ENCODE results near the gene DCC. TPM values are rescaled to one million over a fixed set of nuclear protein-coding genes. Genes with fewer than 3 reads are reported as not detected.

The DCC gene
- total and polyA plus RNA-seq, 9 of the 15 experiments (the other 6 are each of a cell fraction or from before 2014, with no cell fraction given): not detected

DNA sequence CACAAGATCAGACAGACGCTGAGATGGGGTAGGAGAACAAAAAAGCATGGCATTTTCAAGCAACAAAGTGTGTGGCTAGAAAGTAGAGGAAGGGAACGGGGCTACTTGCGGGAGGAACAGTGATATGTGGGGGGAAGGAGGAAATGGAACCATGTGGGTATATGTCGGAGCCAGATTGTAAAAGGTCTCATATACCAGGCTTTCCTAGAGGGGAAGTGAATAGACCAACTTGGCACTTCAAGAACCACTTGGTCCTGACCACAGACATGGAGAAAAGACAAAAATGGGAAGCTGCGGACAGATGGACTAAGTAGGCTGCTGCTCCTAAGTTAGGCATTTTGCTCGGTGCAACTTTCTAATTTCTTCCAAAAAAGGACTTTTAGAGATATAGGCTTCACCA is 196.0 kb downstream of the DCC start:
- DNase-seq (ENCODE audit: extremely low read depth in 1 of 4, low spot score in 3 of 4) (no peak), FAIRE-seq (no peak), ATAC-seq (no peak)
- intact Hi-C loops (cut with micrococcal nuclease) (no loop called here), in situ Hi-C loops (cut with MboI) (no loop called here)
- BruUV-seq (replicated peaks): no TSS peak
- TF ChIP-seq ZNF668 (CRISPR knock-in tag; IDR thresholded peaks at IDR 0.05): no peak
- no peak for TF ChIP-seq CCAR2 (IDR thresholded peaks at IDR 0.05; ENCODE audit: low read depth, low read length)
- TF ChIP-seq ETS2 (tag; IDR thresholded peaks at IDR 0.05; ENCODE audit: borderline replicate concordance, poor library complexity, severe bottlenecking): no peak
- TF ChIP-seq ZNF133 (CRISPR knock-in tag; IDR thresholded peaks at IDR 0.05): no peak
- TF ChIP-seq, protein P1, sequence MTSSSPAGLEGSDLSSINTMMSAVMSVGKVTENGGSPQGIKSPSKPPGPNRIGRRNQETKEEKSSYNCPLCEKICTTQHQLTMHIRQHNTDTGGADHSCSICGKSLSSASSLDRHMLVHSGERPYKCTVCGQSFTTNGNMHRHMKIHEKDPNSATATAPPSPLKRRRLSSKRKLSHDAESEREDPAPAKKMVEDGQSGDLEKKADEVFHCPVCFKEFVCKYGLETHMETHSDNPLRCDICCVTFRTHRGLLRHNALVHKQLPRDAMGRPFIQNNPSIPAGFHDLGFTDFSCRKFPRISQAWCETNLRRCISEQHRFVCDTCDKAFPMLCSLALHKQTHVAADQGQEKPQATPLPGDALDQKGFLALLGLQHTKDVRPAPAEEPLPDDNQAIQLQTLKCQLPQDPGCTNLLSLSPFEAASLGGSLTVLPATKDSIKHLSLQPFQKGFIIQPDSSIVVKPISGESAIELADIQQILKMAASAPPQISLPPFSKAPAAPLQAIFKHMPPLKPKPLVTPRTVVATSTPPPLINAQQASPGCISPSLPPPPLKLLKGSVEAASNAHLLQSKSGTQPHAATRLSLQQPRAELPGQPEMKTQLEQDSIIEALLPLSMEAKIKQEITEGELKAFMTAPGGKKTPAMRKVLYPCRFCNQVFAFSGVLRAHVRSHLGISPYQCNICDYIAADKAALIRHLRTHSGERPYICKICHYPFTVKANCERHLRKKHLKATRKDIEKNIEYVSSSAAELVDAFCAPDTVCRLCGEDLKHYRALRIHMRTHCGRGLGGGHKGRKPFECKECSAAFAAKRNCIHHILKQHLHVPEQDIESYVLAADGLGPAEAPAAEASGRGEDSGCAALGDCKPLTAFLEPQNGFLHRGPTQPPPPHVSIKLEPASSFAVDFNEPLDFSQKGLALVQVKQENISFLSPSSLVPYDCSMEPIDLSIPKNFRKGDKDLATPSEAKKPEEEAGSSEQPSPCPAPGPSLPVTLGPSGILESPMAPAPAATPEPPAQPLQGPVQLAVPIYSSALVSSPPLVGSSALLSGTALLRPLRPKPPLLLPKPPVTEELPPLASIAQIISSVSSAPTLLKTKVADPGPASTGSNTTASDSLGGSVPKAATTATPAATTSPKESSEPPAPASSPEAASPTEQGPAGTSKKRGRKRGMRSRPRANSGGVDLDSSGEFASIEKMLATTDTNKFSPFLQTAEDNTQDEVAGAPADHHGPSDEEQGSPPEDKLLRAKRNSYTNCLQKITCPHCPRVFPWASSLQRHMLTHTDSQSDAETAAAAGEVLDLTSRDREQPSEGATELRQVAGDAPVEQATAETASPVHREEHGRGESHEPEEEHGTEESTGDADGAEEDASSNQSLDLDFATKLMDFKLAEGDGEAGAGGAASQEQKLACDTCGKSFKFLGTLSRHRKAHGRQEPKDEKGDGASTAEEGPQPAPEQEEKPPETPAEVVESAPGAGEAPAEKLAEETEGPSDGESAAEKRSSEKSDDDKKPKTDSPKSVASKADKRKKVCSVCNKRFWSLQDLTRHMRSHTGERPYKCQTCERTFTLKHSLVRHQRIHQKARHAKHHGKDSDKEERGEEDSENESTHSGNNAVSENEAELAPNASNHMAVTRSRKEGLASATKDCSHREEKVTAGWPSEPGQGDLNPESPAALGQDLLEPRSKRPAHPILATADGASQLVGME (CRISPR knock-in tag; IDR thresholded peaks at IDR 0.05): no peak
- no peak for TF ChIP-seq ETV1 (tag; conservative IDR thresholded peaks at IDR 0.05; ENCODE audit: low read depth)
- TF ChIP-seq, protein P2, sequence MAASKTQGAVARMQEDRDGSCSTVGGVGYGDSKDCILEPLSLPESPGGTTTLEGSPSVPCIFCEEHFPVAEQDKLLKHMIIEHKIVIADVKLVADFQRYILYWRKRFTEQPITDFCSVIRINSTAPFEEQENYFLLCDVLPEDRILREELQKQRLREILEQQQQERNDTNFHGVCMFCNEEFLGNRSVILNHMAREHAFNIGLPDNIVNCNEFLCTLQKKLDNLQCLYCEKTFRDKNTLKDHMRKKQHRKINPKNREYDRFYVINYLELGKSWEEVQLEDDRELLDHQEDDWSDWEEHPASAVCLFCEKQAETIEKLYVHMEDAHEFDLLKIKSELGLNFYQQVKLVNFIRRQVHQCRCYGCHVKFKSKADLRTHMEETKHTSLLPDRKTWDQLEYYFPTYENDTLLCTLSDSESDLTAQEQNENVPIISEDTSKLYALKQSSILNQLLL (CRISPR knock-in tag; IDR thresholded peaks at IDR 0.05; ENCODE audit: borderline replicate concordance): no peak
- TF ChIP-seq NR2C2 (CRISPR knock-in tag; IDR thresholded peaks at IDR 0.05): no peak
- TF ChIP-seq NR2C2 (tag; IDR thresholded peaks at IDR 0.05): no peak
- TF ChIP-seq JUN (IDR thresholded peaks at IDR 0.05; ENCODE audit: borderline replicate concordance, low read depth, low read length): no peak
- TF ChIP-seq JUN (CRISPR knock-in tag; IDR thresholded peaks at IDR 0.05; ENCODE audit: borderline replicate concordance): no peak
- no peak for TF ChIP-seq GATAD2A (IDR thresholded peaks at IDR 0.05)
- TF ChIP-seq TGIF2 (CRISPR knock-in tag; IDR thresholded peaks at IDR 0.05): no peak
- TF ChIP-seq, protein P3, sequence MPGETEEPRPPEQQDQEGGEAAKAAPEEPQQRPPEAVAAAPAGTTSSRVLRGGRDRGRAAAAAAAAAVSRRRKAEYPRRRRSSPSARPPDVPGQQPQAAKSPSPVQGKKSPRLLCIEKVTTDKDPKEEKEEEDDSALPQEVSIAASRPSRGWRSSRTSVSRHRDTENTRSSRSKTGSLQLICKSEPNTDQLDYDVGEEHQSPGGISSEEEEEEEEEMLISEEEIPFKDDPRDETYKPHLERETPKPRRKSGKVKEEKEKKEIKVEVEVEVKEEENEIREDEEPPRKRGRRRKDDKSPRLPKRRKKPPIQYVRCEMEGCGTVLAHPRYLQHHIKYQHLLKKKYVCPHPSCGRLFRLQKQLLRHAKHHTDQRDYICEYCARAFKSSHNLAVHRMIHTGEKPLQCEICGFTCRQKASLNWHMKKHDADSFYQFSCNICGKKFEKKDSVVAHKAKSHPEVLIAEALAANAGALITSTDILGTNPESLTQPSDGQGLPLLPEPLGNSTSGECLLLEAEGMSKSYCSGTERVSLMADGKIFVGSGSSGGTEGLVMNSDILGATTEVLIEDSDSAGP (CRISPR knock-in tag; IDR thresholded peaks at IDR 0.05): no peak
- Histone ChIP-seq H3K4me3 (no peak overlapping the region), H3K36me3 (ENCODE audit: control insufficient read depth, insufficient read depth, low read length) (no peaks in the 10 kb centered on the region), H3K4me2 (ENCODE audit: insufficient read depth, low read length) (no peak overlapping the region), H3K4me1 (replicated peaks in 1 of 2; ENCODE audit: control insufficient read depth in 2 of 2, insufficient read depth in 2 of 2, low read length in 2 of 2) (no peaks in the 10 kb centered on the region), H3K79me2 (ENCODE audit: control insufficient read depth, insufficient read depth, low read length) (no peaks in the 10 kb centered on the region), H3K27me3 (ENCODE audit: control insufficient read depth in 2 of 2, insufficient read depth in 2 of 2, low read length in 2 of 2) (no peaks in the 10 kb centered on the region), H3K27ac (ENCODE audit: extremely low read depth, low read depth, low read length) (no peak overlapping the region), H4K20me1 (replicated peaks; ENCODE audit: control insufficient read depth, insufficient read depth, low read length) (no peaks in the 10 kb centered on the region), H2AFZ (ENCODE audit: low read depth, low read length) (no peak overlapping the region), H3K9ac (ENCODE audit: insufficient read depth in 1 of 2, low read depth in 2 of 2, low read length in 2 of 2) (no peak overlapping the region), H3K9me1 (ENCODE audit: control insufficient read depth, insufficient read depth, low read length) (no peaks in the 10 kb centered on the region), H3K9me3 (replicated peaks; ENCODE audit: control insufficient read depth, insufficient read depth, low read depth, low read length) (no peaks in the 10 kb centered on the region)
- 3% methylated on average over 6 of the region's 6 CpGs for WGBS (ENCODE audit: insufficient coverage, low coverage, missing lambda C conversion rate)
- POLR2A ChIA-PET: no interaction called here
- CTCF ChIA-PET (ENCODE audit: low intra/inter-chr PET ratio): no interaction called here

Data from K562 (cell line).